OCI-LY1 (cell line): ENCODE data around the gene HNRNPC.

Experiments
- H2AFZ ChIP-seq: fragments of 200-600 bp; sonication (generic), shearing (Covaris generic); 2 replicates; pipeline ENCODE4 v1.6.0; 2014; ENCODE audit warnings: antibody characterized with exemption, mild to moderate bottlenecking, low read length
- H3F3A ChIP-seq: fragments of 200-600 bp; sonication (generic), shearing (Covaris generic); 2 replicates; pipeline ENCODE4 v1.6.0; 2014; ENCODE audit warnings: mild to moderate bottlenecking, antibody characterized with exemption, low read length, moderate library complexity; ENCODE audit not compliant: insufficient read depth
- H3K27ac ChIP-seq: fragments of 200-600 bp; sonication (generic); 2 replicates; pipeline ENCODE4 v1.5.1; 2014; ENCODE audit warnings: low read length, mixed run types, mild to moderate bottlenecking, low read depth; ENCODE audit not compliant: poor library complexity, severe bottlenecking
- H3K27me3 ChIP-seq: fragments of 200-600 bp; sonication (generic); 2 replicates; pipeline ENCODE4 v1.6.0; 2014; ENCODE audit warnings: antibody characterized with exemption, mild to moderate bottlenecking, low read length, moderate library complexity; ENCODE audit not compliant: insufficient read depth
- H3K36me3 ChIP-seq: fragments of 200-600 bp; sonication (generic); 2 replicates; pipeline ENCODE4 v1.6.1; 2014; ENCODE audit warnings: mild to moderate bottlenecking, antibody characterized with exemption, low read length, moderate library complexity, mixed read lengths; ENCODE audit not compliant: insufficient read depth
- H3K4me1 ChIP-seq: fragments of 200-600 bp; sonication (generic); 2 replicates; pipeline ENCODE4 v1.5.1; 2014; ENCODE audit warnings: mild to moderate bottlenecking, low read length, moderate library complexity; ENCODE audit not compliant: insufficient read depth, severe bottlenecking
- H3K4me2 ChIP-seq: fragments of 200-600 bp; sonication (generic), shearing (Covaris generic); 2 replicates; pipeline ENCODE4 v1.6.1; 2014; ENCODE audit warnings: low read length
- H3K4me3 ChIP-seq: fragments of 200-600 bp; sonication (generic); 2 replicates; pipeline ENCODE4 v1.5.1; 2014; ENCODE audit warnings: low read length, low read depth, mild to moderate bottlenecking, mixed read lengths; ENCODE audit not compliant: poor library complexity, severe bottlenecking
- H3K79me2 ChIP-seq: fragments of 200-600 bp; shearing (Covaris generic); 2 replicates; pipeline ENCODE4 v1.6.1; 2016; ENCODE audit warnings: mixed run types, low read length, mixed read lengths; ENCODE audit not compliant: insufficient read depth
- H3K9ac ChIP-seq: fragments of 200-600 bp; sonication (generic), shearing (Covaris generic); 2 replicates; pipeline ENCODE4 v1.6.1; 2014; ENCODE audit warnings: mild to moderate bottlenecking, low read length, mixed read lengths
- H3K9me2 ChIP-seq: fragments of 200-600 bp; sonication (generic), shearing (Covaris generic); 2 replicates; pipeline ENCODE4 v1.6.1; 2014; ENCODE audit warnings: low read depth, mild to moderate bottlenecking, low read length, mixed read lengths
- H3K9me3 ChIP-seq: fragments of 200-600 bp; shearing (Covaris generic); 2 replicates; pipeline ENCODE4 v1.6.1; 2014; ENCODE audit warnings: low read length, mixed read lengths
- H4K20me1 ChIP-seq: fragments of 200-600 bp; sonication (generic), shearing (Covaris generic); 2 replicates; pipeline ENCODE4 v1.6.0; 2016; ENCODE audit warnings: mild to moderate bottlenecking, low read length; ENCODE audit not compliant: insufficient read depth
- EZH2 ChIP-seq: fragments of 200-600 bp; sonication (generic), shearing (Covaris generic); IDR thresholded peaks from 2 replicates; pipeline ENCODE4 v1.8.0; 2017; ENCODE audit warnings: borderline replicate concordance, mixed run types, mild to moderate bottlenecking, antibody characterized with exemption, low read length, moderate library complexity, mixed read lengths
- TF ChIP-seq, protein P1 (sequence below): fragments of 200-600 bp; sonication (generic), shearing (Covaris generic); IDR thresholded peaks from 2 replicates; pipeline ENCODE4 v1.5.1; 2017; ENCODE audit warnings: mild to moderate bottlenecking, antibody characterized with exemption, low read length, moderate library complexity, mixed read lengths

The HNRNPC gene

DNA sequence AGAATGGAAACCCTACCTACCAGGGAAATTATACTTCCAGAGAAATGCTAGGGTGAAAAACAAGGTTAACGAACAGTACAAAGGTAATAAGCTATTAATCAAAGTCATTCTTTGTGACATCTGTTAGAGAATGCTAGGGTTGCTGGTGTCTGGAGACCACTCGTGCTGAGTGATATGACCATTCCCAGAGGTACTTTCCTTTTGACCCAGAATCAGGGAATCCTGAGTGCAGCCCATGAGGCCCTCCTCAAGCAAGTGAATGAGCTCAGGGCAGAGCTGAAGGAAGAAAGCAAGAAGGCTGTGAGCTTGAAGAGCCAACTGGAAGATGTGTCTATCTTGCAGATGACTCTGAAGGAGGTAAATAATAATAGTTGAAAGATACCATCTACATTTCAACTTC lies 42.4 kb upstream of the HNRNPC start:
- no peak overlapping the region for H3K4me2 ChIP-seq
- peaks cover 20% of the 10 kb centered on the region for H3K4me1 ChIP-seq
- H3K9me2 ChIP-seq: no peaks in the 10 kb centered on the region
- no peaks in the 10 kb centered on the region for H3K27me3 ChIP-seq
- H3F3A ChIP-seq: peaks cover 6% of the 10 kb centered on the region
- no peak overlapping the region for H2AFZ ChIP-seq
- H3K4me3 ChIP-seq: no peak overlapping the region
- TF ChIP-seq EZH2: no peak
- TF ChIP-seq, protein P1, sequence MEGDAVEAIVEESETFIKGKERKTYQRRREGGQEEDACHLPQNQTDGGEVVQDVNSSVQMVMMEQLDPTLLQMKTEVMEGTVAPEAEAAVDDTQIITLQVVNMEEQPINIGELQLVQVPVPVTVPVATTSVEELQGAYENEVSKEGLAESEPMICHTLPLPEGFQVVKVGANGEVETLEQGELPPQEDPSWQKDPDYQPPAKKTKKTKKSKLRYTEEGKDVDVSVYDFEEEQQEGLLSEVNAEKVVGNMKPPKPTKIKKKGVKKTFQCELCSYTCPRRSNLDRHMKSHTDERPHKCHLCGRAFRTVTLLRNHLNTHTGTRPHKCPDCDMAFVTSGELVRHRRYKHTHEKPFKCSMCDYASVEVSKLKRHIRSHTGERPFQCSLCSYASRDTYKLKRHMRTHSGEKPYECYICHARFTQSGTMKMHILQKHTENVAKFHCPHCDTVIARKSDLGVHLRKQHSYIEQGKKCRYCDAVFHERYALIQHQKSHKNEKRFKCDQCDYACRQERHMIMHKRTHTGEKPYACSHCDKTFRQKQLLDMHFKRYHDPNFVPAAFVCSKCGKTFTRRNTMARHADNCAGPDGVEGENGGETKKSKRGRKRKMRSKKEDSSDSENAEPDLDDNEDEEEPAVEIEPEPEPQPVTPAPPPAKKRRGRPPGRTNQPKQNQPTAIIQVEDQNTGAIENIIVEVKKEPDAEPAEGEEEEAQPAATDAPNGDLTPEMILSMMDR: no peak
- H3K36me3 ChIP-seq: no peaks in the 10 kb centered on the region
- no peak overlapping the region for H3K9ac ChIP-seq
- H3K9me3 ChIP-seq: no peaks in the 10 kb centered on the region
- H3K27ac ChIP-seq: no peak overlapping the region
- H3K79me2 ChIP-seq: no peaks in the 10 kb centered on the region
- no peaks in the 10 kb centered on the region for H4K20me1 ChIP-seq

DNA sequence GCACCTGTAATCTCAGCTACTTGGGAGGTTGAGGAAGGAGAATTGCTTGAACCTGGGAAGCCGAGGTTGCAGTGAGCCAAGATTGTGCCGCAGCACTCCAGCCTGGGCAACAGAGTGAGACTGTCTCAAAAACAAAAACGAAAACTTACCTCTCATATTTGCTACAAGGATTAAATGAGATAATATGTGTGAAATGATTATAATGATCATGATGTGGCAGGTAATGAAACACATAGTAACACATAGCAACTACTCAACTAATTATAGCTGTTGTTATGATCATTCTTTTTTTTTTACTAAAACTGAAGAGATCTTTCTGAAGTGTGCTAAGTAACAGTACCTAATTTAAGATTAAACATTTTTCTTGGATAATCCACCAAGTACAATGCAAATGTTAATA lies 40.7 kb upstream of the HNRNPC start:
- H3K4me2 ChIP-seq: no peak overlapping the region
- peaks cover 20% of the 10 kb centered on the region for H3K4me1 ChIP-seq
- no peaks in the 10 kb centered on the region for H4K20me1 ChIP-seq
- H3K27ac ChIP-seq: no peak overlapping the region
- H3K36me3 ChIP-seq: no peaks in the 10 kb centered on the region
- no peaks in the 10 kb centered on the region for H3K9me2 ChIP-seq
- no peak overlapping the region for H3K4me3 ChIP-seq
- no peak overlapping the region for H2AFZ ChIP-seq
- TF ChIP-seq, protein P1: no peak
- TF ChIP-seq EZH2: no peak
- H3K27me3 ChIP-seq: no peaks in the 10 kb centered on the region
- H3F3A ChIP-seq: peaks cover 6% of the 10 kb centered on the region
- no peaks in the 10 kb centered on the region for H3K9me3 ChIP-seq
- H3K79me2 ChIP-seq: no peaks in the 10 kb centered on the region
- H3K9ac ChIP-seq: no peak overlapping the region

- Histone ChIP-seq H4K20me1 (no peaks in the 10 kb centered on the region), H3K79me2 (no peaks in the 10 kb centered on the region), H3K4me3 (peak overlapping the region; percentile 58), H3K9ac (peak overlapping the region; percentile 42; the same call in 1 of the 2 replicates), H2AFZ (peak overlapping the region; percentile 1; the same call in 1 of the 2 replicates), H3K27ac (peak overlapping the region; percentile 3), H3K9me2 (no peaks in the 10 kb centered on the region), H3K4me1 (peaks cover 20% of the 10 kb centered on the region), H3K4me2 (peak overlapping the region; percentile 49), H3K27me3 (no peaks in the 10 kb centered on the region), H3K9me3 (no peaks in the 10 kb centered on the region), H3K36me3 (no peaks in the 10 kb centered on the region), H3F3A (peaks cover 6% of the 10 kb centered on the region)
- TF ChIP-seq, protein P1: no peak
- TF ChIP-seq EZH2: no peak
These were observed 40.0 kb upstream of the HNRNPC start for GRCh38 chr14:21309238-21309636.
